HepG2 (cell line): ENCODE measurements around the gene NOL4L. TPM values are rescaled to one million over a fixed set of nuclear protein-coding genes. Genes with fewer than 3 reads are reported as not detected.

Experiments
- EED ChIP-seq: sonication (generic); formaldehyde crosslinking; IDR thresholded peaks from 2 replicates; pipeline ENCODE4 v1.5.0; 2020; ENCODE audit warnings: mild to moderate bottlenecking, missing genetic modification reagents
- IKZF4 ChIP-seq: sonication (generic); formaldehyde crosslinking; IDR thresholded peaks from 2 replicates; pipeline ENCODE4 v1.5.1; 2020; ENCODE audit warnings: borderline replicate concordance, mild to moderate bottlenecking, low read depth, missing genetic modification reagents; ENCODE audit errors: not compliant biosample characterization
- MED8 ChIP-seq: sonication (generic); formaldehyde crosslinking; IDR thresholded peaks from 2 replicates; pipeline ENCODE4 v1.8.1; 2023; ENCODE audit warnings: mild to moderate bottlenecking, missing genetic modification reagents; ENCODE audit not compliant: insufficient replicate concordance
- NFKBIZ ChIP-seq: IDR thresholded peaks from 2 replicates; pipeline ENCODE4 v1.6.1; 2018; ENCODE audit warnings: missing genetic modification reagents, missing compliant biosample characterization
- RBM39 ChIP-seq: fragments of 200-400 bp; formaldehyde crosslinking; IDR thresholded peaks from one replicate; pipeline ENCODE4 v1.6.1; 2018; ENCODE audit warnings: antibody characterized with exemption, mild to moderate bottlenecking, low read depth, low read length; ENCODE audit not compliant: poor library complexity, severe bottlenecking
- STAG1 ChIP-seq: sonication (generic); formaldehyde crosslinking; IDR thresholded peaks from 2 replicates; pipeline ENCODE4 v1.4.0; 2020; ENCODE audit warnings: missing genetic modification reagents
- YEATS4 ChIP-seq: sonication (generic); formaldehyde crosslinking; IDR thresholded peaks from 2 replicates; pipeline ENCODE4 v1.4.0; 2020; ENCODE audit warnings: missing genetic modification reagents, borderline replicate concordance
- ZBTB7B ChIP-seq: sonication (generic); formaldehyde crosslinking; IDR thresholded peaks from 2 replicates; pipeline ENCODE4 v1.4.0; 2020; ENCODE audit warnings: missing genetic modification reagents
- ZNF142 ChIP-seq: sonication (generic); formaldehyde crosslinking; IDR thresholded peaks from 2 replicates; pipeline ENCODE4 v1.4.0; 2020; ENCODE audit warnings: missing genetic modification reagents
- ZNF850 ChIP-seq: sonication (generic); formaldehyde crosslinking; conservative IDR thresholded peaks from 2 replicates; pipeline ENCODE4 v1.9.0; 2021; ENCODE audit warnings: mild to moderate bottlenecking, missing genetic modification reagents
- polyA plus RNA-seq, 8 experiments: library from polyadenylated mRNA; depleted of rRNA in 3 of 8; stranded (reverse) in 7 of 8; unstranded in 1 of 8; fragments of >200 nt; fragmentation: Illumina TruSeq in 4 of 8; extraction: Trizol in 4 of 8; gene quantifications; 2 replicates each; pipeline versions ENCODE4 v1.2.1 to v1.2.3, GENCODE V29; 2011 to 2016; ENCODE audit warnings: low read depth in 4 of 8, missing spikeins in 1 of 8, mixed read lengths in 1 of 8; ENCODE audit not compliant: insufficient read depth in 1 of 8
- total RNA-seq, 5 experiments: library from RNA; depleted of rRNA; stranded (reverse); fragments of >200 nt; fragmentation: Illumina TruSeq; extraction: Trizol; gene quantifications; 2 replicates each; pipeline ENCODE4 v1.2.3, GENCODE V29; 2016; ENCODE audit warnings: low read depth in 1 of 5
- TF ChIP-seq, protein P1 (sequence below): sonication (generic); formaldehyde crosslinking; IDR thresholded peaks from 2 replicates; pipeline ENCODE4; 2020; ENCODE audit warnings: missing genetic modification reagents, mild to moderate bottlenecking, borderline replicate concordance
- TF ChIP-seq, protein P2 (sequence below): conservative IDR thresholded peaks from 2 replicates; pipeline ENCODE4 v1.6.1; 2018; ENCODE audit warnings: missing genetic modification reagents
- TF ChIP-seq, protein P3 (sequence below): sonication (generic); formaldehyde crosslinking; IDR thresholded peaks from 2 replicates; pipeline ENCODE4 v1.5.0; 2020; ENCODE audit warnings: missing genetic modification reagents

The NOL4L gene
- total and polyA plus RNA-seq, 2 of the 13 experiments (the other 11 are each of a cell fraction or from before 2014, with no cell fraction given), result 16.6 to 35.4 TPM

- no peak for TF ChIP-seq MED8 (CRISPR knock-in tag)
- 0 out of 2 replicates have a peak, but pooled peaks have one; percentile 26 for TF ChIP-seq ZNF142 (CRISPR knock-in tag)
- peak; percentile 27 for TF ChIP-seq RBM39
- TF ChIP-seq, protein P1, sequence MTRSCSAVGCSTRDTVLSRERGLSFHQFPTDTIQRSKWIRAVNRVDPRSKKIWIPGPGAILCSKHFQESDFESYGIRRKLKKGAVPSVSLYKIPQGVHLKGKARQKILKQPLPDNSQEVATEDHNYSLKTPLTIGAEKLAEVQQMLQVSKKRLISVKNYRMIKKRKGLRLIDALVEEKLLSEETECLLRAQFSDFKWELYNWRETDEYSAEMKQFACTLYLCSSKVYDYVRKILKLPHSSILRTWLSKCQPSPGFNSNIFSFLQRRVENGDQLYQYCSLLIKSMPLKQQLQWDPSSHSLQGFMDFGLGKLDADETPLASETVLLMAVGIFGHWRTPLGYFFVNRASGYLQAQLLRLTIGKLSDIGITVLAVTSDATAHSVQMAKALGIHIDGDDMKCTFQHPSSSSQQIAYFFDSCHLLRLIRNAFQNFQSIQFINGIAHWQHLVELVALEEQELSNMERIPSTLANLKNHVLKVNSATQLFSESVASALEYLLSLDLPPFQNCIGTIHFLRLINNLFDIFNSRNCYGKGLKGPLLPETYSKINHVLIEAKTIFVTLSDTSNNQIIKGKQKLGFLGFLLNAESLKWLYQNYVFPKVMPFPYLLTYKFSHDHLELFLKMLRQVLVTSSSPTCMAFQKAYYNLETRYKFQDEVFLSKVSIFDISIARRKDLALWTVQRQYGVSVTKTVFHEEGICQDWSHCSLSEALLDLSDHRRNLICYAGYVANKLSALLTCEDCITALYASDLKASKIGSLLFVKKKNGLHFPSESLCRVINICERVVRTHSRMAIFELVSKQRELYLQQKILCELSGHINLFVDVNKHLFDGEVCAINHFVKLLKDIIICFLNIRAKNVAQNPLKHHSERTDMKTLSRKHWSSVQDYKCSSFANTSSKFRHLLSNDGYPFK (CRISPR knock-in tag), result peak; percentile 12; the same call in 1 of the 2 replicates
- no peak for TF ChIP-seq YEATS4 (CRISPR knock-in tag)
- TF ChIP-seq NFKBIZ (CRISPR knock-in tag), result no peak
- TF ChIP-seq, protein P2, sequence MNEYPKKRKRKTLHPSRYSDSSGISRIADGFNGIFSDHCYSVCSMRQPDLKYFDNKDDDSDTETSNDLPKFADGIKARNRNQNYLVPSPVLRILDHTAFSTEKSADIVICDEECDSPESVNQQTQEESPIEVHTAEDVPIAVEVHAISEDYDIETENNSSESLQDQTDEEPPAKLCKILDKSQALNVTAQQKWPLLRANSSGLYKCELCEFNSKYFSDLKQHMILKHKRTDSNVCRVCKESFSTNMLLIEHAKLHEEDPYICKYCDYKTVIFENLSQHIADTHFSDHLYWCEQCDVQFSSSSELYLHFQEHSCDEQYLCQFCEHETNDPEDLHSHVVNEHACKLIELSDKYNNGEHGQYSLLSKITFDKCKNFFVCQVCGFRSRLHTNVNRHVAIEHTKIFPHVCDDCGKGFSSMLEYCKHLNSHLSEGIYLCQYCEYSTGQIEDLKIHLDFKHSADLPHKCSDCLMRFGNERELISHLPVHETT, result 0 out of 2 replicates have a peak, but pooled peaks have one; percentile 51
- no peak for TF ChIP-seq ZNF850 (CRISPR knock-in tag)
- TF ChIP-seq EED (CRISPR knock-in tag), result peak; percentile 70; the same call in 1 of the 2 replicates
- 0 out of 2 replicates have a peak, but pooled peaks have one; percentile 16 for TF ChIP-seq ZBTB7B (CRISPR knock-in tag)
- TF ChIP-seq STAG1 (CRISPR knock-in tag), result no peak
- TF ChIP-seq IKZF4, result peak; percentile 28
- TF ChIP-seq, protein P3, sequence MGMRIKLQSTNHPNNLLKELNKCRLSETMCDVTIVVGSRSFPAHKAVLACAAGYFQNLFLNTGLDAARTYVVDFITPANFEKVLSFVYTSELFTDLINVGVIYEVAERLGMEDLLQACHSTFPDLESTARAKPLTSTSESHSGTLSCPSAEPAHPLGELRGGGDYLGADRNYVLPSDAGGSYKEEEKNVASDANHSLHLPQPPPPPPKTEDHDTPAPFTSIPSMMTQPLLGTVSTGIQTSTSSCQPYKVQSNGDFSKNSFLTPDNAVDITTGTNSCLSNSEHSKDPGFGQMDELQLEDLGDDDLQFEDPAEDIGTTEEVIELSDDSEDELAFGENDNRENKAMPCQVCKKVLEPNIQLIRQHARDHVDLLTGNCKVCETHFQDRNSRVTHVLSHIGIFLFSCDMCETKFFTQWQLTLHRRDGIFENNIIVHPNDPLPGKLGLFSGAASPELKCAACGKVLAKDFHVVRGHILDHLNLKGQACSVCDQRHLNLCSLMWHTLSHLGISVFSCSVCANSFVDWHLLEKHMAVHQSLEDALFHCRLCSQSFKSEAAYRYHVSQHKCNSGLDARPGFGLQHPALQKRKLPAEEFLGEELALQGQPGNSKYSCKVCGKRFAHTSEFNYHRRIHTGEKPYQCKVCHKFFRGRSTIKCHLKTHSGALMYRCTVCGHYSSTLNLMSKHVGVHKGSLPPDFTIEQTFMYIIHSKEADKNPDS, result no peak
These were observed 108.2 kb downstream of the NOL4L start (continued) for GRCh38 chr20:32476684-32477593.
